Calu3 (cell line): ENCODE measurements around the gene ADAMTSL3. TPM values are rescaled to one million over a fixed set of nuclear protein-coding genes. Genes with fewer than 3 reads are reported as not detected.

Experiments
- BruUV-seq: library from RNA; stranded (reverse); fragments of 400-500 nt; replicated peaks from 2 replicates; lab custom pipeline; 2021; lab: Mats Ljungman, UMichigan
- CTCF ChIA-PET: fragments of 300-600 bp; sonication (Branson Sonifier 250); formaldehyde crosslinking; loops from one replicate; lab custom pipeline; 2022; ENCODE audit warnings: antibody characterized with exemption; lab: Charles Lee
- DNase-seq: peaks from one replicate; pipeline ENCODE4 v3.0.0; 2022
- H3K27ac Mint-ChIP-seq: one replicate; pipeline ENCODE4 v1.8.0; 2022; ENCODE audit warnings: mixed read lengths; ENCODE audit not compliant: unreplicated experiment
- H3K27me3 Mint-ChIP-seq: one replicate; pipeline ENCODE4 v1.8.0; 2022; ENCODE audit warnings: mixed read lengths; ENCODE audit not compliant: unreplicated experiment
- H3K36me3 Mint-ChIP-seq: one replicate; pipeline ENCODE4 v1.8.0; 2022; ENCODE audit warnings: mild to moderate bottlenecking, moderate library complexity, mixed read lengths; ENCODE audit not compliant: insufficient read depth, unreplicated experiment
- H3K4me1 Mint-ChIP-seq: one replicate; pipeline ENCODE4 v1.8.0; 2022; ENCODE audit warnings: mild to moderate bottlenecking, low read depth, mixed read lengths; ENCODE audit not compliant: unreplicated experiment
- H3K4me3 Mint-ChIP-seq: one replicate; pipeline ENCODE4 v1.8.0; 2022; ENCODE audit warnings: mild to moderate bottlenecking, low read depth, moderate library complexity, mixed read lengths; ENCODE audit not compliant: unreplicated experiment
- H3K9me3 Mint-ChIP-seq: one replicate; pipeline ENCODE4 v1.8.0; 2022; ENCODE audit warnings: low read depth, mixed read lengths; ENCODE audit not compliant: unreplicated experiment
- intact Hi-C: fragments of 100-400 bp; cut with micrococcal nuclease; formaldehyde crosslinking; loops from one replicate; pipeline ENCODE4 v1.10.0; 2022; ENCODE audit not compliant: unreplicated experiment
- total RNA-seq: library from RNA; stranded (reverse); gene quantifications from 2 replicates; pipeline ENCODE4 v1.2.3, GENCODE V29; 2022
- TF ChIP-seq, protein P1 (sequence below): fragments of 200-600 bp; IDR thresholded peaks from one replicate; pipeline ENCODE4 v1.8.0; 2022; ENCODE audit warnings: antibody characterized with exemption; ENCODE audit not compliant: unreplicated experiment

ADAMTSL3 gene
- total RNA-seq, 1 experiment from 2014 or later, result 2.4 TPM

DNA sequence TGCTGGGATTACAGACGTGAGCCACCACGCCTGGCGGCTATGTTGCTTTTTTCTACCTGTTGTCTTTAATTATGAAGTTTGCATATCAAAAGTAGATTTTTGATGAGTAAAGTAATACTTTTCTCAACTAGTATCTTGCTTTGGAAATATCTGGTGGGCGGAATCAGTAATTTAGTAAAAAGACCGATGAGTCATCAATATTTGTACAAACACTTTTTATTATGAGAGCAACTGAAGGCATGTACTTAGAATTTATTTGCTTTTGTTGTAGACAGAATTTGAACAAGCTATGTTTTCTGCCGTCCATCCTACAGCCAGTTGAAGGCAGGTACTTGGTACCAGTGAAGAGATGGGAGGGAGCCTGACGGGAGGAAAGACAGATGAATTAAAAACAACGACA is 164.7 kb downstream of the ADAMTSL3 start:
- CTCF ChIA-PET, result no interaction called here
- intact Hi-C loops, result no loop called here
- H3K4me1 Mint-ChIP-seq, result no peaks in the 10 kb centered on the region
- no peak for DNase-seq
- TF ChIP-seq, protein P1, sequence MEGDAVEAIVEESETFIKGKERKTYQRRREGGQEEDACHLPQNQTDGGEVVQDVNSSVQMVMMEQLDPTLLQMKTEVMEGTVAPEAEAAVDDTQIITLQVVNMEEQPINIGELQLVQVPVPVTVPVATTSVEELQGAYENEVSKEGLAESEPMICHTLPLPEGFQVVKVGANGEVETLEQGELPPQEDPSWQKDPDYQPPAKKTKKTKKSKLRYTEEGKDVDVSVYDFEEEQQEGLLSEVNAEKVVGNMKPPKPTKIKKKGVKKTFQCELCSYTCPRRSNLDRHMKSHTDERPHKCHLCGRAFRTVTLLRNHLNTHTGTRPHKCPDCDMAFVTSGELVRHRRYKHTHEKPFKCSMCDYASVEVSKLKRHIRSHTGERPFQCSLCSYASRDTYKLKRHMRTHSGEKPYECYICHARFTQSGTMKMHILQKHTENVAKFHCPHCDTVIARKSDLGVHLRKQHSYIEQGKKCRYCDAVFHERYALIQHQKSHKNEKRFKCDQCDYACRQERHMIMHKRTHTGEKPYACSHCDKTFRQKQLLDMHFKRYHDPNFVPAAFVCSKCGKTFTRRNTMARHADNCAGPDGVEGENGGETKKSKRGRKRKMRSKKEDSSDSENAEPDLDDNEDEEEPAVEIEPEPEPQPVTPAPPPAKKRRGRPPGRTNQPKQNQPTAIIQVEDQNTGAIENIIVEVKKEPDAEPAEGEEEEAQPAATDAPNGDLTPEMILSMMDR, result no peak
- no peak overlapping the region for H3K4me3 Mint-ChIP-seq
- no peak overlapping the region for H3K27ac Mint-ChIP-seq
- H3K27me3 Mint-ChIP-seq, result no peaks in the 10 kb centered on the region
- no peaks in the 10 kb centered on the region for H3K36me3 Mint-ChIP-seq
- no TSS peak for BruUV-seq
- no peaks in the 10 kb centered on the region for H3K9me3 Mint-ChIP-seq

DNA sequence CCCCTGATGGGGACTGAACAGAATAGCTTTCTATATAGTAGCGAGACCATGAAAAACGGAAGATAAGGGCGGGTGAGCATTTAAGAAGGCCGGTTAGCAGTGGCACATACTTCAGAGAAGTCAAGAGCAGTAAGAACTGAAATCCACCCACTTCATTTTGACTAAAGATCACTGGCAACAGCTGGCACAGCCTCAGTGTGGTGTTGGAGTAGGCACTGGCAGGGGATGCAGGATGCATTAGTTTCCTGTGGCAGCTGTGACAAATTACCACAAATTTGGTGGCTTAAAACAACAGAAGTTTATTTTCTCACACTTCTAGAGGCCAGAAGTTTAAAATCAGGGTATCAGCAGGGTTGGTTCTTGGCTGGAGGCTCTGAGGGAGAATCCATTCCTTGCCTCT is 176.5 kb downstream of the ADAMTSL3 start:
- no peaks in the 10 kb centered on the region for H3K4me1 Mint-ChIP-seq
- H3K4me3 Mint-ChIP-seq, result no peak overlapping the region
- peaks cover 17% of the 10 kb centered on the region for H3K27me3 Mint-ChIP-seq
- CTCF ChIA-PET, result interaction anchor here (1.2 kb wide), 1 partner anchor 15 kb away, joined by 3 read pairs; no protein-coding TSS in a partner anchor
- TF ChIP-seq, protein P1, result no peak
- DNase-seq, result no peak
- no peaks in the 10 kb centered on the region for H3K36me3 Mint-ChIP-seq
- H3K9me3 Mint-ChIP-seq, result peaks cover 4% of the 10 kb centered on the region
- intact Hi-C loops, result loop anchor here (10.0 kb wide), 1 partner anchor 396 kb away; no protein-coding TSS in a partner anchor
- no TSS peak for BruUV-seq
- H3K27ac Mint-ChIP-seq, result no peak overlapping the region

DNA sequence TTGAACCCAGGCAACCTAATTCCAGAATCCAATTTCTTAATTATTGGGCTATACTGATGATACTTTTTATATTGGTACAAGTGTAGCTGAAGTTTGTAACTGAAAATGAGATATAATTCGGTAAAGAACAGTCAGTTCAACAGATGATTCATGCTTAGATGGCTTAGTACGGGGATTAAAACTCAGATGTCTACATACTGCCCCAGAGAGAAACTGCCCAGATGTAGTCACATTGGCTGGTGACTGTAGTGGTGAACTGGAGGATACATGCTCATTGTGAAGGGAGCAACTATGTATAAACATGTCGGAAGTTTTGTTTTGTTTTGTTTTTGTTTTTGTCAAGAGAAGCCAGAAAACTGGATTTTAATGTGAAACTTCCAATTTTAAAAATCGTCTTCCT is 179.6 kb downstream of the ADAMTSL3 start:
- Mint-ChIP-seq H3K27ac (no peak overlapping the region), H3K36me3 (no peaks in the 10 kb centered on the region), H3K4me3 (no peak overlapping the region), H3K9me3 (no peaks in the 10 kb centered on the region), H3K4me1 (peaks cover 11% of the 10 kb centered on the region), H3K27me3 (peaks cover 17% of the 10 kb centered on the region)
- CTCF ChIA-PET, result no interaction called here
- no TSS peak for BruUV-seq
- intact Hi-C loops, result loop anchor here (10.0 kb wide), 1 partner anchor 399 kb away; no protein-coding TSS in a partner anchor
- TF ChIP-seq, protein P1, result no peak
- DNase-seq, result no peak

GRCh38 chr15:83835479-83835878 is 181.6 kb downstream of the ADAMTSL3 start:
- Mint-ChIP-seq H3K27me3 (peaks cover 16% of the 10 kb centered on the region), H3K27ac (no peak overlapping the region), H3K4me1 (peaks cover 11% of the 10 kb centered on the region), H3K36me3 (no peaks in the 10 kb centered on the region), H3K4me3 (no peak overlapping the region), H3K9me3 (no peaks in the 10 kb centered on the region)
- TF ChIP-seq, protein P1, result no peak
- CTCF ChIA-PET, result interaction anchor here (0.5 kb wide), 1 partner anchor 13 kb away, joined by 3 read pairs; no protein-coding TSS in a partner anchor
- intact Hi-C loops, result loop anchor here (5.0 to 10.0 kb wide), 3 partner anchors 83 to 401 kb away; no protein-coding TSS in a partner anchor
- no peak for DNase-seq
- no TSS peak for BruUV-seq
